GM12801 (cell line): ENCODE data around the gene MAJIN.

ENCODE experiments used
- TF ChIP-seq, protein P1 (sequence below): IDR thresholded peaks from one replicate; pipeline ENCODE4 v1.5.1; 2011; ENCODE audit warnings: control low read depth; ENCODE audit not compliant: insufficient read length; ENCODE audit errors: extremely low read depth

The MAJIN gene

DNA sequence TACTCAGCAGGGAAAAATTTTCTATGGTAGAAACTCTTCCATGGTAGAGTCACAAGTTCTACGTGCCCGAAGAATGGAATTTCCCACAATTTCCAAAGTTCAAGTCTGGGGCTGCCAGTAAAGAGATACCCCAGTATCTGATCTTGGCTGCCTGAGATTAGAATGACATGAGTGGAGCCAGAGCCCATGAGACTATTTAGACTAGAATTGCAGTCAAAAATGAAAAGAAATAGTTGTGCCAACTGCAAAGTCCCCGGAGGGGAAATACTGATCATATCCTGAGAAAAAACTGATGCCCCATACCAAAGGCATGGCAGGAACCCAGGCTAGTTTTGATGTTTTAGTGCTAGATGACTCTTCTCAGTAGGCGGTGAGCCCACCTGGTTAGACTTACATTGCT lies 11.2 kb downstream of the MAJIN start:
- TF ChIP-seq, protein P1, sequence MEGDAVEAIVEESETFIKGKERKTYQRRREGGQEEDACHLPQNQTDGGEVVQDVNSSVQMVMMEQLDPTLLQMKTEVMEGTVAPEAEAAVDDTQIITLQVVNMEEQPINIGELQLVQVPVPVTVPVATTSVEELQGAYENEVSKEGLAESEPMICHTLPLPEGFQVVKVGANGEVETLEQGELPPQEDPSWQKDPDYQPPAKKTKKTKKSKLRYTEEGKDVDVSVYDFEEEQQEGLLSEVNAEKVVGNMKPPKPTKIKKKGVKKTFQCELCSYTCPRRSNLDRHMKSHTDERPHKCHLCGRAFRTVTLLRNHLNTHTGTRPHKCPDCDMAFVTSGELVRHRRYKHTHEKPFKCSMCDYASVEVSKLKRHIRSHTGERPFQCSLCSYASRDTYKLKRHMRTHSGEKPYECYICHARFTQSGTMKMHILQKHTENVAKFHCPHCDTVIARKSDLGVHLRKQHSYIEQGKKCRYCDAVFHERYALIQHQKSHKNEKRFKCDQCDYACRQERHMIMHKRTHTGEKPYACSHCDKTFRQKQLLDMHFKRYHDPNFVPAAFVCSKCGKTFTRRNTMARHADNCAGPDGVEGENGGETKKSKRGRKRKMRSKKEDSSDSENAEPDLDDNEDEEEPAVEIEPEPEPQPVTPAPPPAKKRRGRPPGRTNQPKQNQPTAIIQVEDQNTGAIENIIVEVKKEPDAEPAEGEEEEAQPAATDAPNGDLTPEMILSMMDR: no peak

DNA sequence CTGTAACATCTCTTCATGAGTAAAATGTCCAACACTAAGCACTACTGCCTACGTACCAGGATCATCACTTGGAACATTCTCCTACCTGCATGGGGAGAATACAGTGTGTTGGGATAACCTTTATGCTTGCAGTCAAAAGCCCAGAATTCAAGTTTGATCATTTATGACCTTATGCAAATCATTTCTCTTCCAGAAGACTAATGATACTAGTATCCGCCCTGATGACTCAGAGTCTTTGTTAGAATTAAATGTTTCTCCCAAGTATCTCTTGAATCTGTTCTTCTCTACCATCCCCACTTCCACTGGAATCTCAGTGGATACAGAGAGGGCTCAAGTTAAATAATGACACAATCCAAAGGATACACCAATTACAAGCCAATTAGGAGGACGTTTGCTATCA lies 12.4 kb downstream of the MAJIN start:
- TF ChIP-seq, protein P1: no peak

DNA sequence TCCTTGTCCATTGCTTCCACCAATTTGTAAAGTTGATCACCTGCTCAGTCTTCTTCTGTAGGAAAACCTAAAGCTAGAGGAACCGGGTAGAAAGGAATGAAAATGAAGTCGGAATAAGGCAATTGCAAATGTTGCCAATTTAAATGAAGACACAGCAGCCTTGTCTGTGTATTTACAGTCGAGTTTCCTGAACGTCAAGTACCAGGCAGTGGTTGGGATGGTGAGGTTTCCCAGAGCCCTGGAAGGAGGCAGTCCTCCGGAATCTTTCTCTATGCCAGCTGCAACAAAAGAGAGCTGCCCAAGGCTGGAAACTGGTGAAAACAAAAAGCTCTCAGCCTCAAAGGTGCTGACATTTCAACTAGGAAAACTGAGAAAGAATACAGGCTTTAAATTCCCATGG lies 17.7 kb downstream of the MAJIN start:
- TF ChIP-seq, protein P1: no peak

DNA sequence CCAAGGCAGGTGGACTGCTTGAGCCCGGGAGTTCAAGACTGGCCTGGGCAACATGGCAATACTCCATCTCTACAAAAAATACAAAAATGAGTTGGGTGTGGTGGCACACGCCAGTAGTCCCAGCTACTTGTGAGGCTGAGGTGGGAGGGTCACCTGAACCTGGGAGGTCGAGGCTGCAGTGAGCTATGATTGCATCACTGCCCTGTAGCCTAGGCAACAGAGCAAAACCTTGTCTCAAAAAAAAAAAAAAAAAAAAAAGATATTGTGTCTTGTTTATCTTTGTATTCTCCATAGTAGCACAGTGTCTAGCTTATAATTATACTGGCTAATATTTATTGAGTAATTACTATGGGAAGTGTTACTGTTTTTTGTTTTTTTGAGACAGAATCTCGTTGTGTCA lies 20.4 kb downstream of the MAJIN start:
- TF ChIP-seq, protein P1: no peak

DNA sequence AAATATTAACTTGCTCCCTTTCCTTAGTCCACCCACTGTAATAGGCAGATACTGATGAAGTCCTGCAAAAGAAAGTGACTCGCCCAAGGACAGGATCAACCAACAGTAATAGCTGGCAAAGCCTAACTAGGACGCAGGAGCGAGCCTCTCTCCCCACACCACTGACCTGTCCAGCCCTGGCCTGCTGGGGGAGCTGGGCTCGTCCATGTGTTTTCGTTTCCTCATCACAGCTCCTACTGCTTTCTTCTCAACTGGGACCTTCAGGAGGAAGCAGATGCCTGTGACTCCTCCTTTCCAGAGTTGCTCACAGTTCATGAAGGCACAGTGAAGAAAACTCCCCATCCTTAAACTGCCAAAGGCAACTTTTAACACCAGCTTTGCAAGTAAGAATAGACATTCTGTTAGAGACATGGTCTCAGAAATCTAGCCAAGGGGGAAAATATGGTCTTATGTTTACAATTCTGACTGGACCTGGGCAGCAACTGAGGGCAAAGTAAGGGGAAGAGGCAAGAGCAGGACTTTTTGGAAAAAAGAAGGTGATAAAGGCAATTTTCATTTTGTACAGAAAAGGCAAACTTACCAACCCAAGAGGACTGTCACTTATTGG lies 24.6 kb downstream of the MAJIN start:
- TF ChIP-seq, protein P1: no peak

DNA sequence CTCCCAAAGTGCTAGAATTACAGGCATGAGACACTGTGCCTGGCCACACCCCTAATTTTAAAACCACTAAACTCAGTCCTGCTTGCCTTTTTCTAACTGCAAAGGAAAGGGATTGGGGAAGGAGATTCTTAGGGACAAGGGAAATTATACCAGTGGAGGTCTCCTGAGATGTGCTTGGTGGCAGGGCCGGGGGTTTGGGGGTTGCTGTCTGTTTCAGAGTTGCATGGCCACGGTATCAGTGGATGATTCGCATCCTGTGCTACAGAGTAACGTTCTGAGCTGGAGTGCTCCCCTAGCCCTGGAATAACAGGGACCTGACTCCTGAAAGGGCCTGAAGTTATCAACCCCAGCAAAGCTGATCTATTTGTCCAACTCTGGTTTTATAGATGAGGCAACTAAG lies 35.4 kb downstream of the MAJIN start:
- TF ChIP-seq, protein P1: no peak

DNA sequence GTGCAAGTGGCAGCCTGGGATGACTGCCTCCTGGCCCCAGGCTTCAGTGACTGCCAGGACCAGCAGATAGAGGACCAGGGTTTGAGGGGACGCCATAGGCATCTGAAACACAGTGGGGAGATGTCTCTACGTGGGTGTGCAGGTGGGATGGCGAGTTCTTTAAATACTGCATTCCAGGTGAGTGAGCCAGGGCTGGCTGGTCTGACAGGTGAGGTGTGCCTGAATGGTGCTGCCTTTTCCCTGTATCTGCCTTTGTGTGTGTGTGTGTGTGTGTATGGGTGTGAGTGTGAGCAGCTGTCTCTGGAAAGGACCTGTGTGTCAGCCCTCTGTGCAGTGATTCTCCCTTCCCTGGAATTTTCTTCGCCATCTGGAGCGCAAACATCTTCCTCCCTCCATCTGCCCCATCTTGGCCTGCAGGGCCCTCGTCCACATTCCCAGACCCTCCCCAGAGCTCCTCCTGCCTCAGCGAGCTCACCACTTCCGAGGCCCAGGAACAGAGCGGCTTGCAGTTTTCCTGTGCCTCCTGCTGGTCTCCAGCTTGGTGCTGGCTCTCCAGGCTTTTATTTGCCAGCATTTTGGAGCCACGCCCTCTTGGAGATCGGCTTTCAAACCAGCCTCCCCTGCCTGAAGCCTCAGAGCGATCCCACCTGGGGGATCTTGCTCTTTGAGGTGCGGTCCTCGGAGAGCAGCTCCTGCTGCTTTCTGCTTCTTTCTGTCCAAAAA lies 36.4 kb downstream of the MAJIN start, which contains the start of gene GPHA2:
Gene GPHA2 (minus strand): TSS at position 535 of the 723 bp plus-strand sequence. CDS start 433 bp downstream, at position 102.
- TF ChIP-seq, protein P1: no peak
